ENCODE measurements around the gene NSG1. TPM values are rescaled to one million over a fixed set of nuclear protein-coding genes. Genes with fewer than 3 reads are reported as not detected.

NSG1 gene
- total and polyA plus RNA-seq, 2 of the 4 experiments (the other 2 are of a cell fraction) = 0.72 to 1.6 TPM

DNA sequence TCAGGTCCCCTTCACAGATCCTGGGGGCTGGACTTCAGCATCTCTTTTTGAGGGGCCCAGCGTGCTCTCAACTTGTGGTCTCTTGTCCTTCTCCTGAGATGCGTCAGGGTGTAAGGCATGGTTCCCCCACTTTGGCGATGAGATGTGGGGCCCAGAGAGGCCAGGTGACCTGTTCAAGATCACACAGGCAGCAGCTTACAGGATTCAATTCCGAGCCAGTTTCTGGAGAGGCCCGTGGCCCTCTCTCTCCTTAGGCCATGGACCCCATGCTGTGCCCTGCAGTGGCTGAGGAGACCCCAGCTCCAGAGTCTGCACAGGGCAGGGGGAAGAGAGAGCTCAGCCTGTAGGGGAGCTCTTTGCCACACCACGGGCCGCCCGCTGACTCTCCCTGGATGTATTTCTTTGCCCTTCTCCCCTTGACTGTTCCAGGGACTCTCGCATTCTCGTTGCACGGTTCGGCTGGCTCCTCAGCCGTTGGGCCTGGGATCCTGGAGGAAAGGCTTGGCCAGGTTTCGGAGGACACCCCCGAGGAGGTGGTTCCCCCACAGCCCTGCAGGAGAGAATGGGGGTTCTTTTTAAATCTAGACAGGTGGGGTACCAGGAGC is 18.6 kb downstream of the NSG1 start:
- intact Hi-C loops (cut with micrococcal nuclease) (no loop called here), in situ Hi-C loops (cut with MboI; ENCODE audit: low sequenced_read_pairs) (no loop called here), dilution Hi-C loops (cut with HindIII; ENCODE audit: low sequenced_read_pairs, unreplicated experiment) (no loop called here)
- H2AK5ac ChIP-seq (ENCODE audit: low read depth, low read length) = no peak overlapping the region
- peaks cover 10% of the 10 kb centered on the region; the same call in 1 of the 2 replicates for H3K27me3 ChIP-seq (ENCODE audit: control insufficient read depth, insufficient read depth, low read length)
- no peak overlapping the region for H2BK20ac ChIP-seq (ENCODE audit: low read depth, low read length)
- H4K8ac ChIP-seq (ENCODE audit: low read depth in 2 of 2, low read length in 2 of 2) = no peak overlapping the region
- H3K9me3 ChIP-seq (ENCODE audit: control insufficient read depth, insufficient read depth, low read length) = no peaks in the 10 kb centered on the region
- DNase-seq = no peak
- POLR2A ChIA-PET (ENCODE audit: unreplicated experiment) = no interaction called here
- no peak overlapping the region for H2AFZ ChIP-seq (replicated peaks; ENCODE audit: low read length, poor library complexity)
- no peak overlapping the region for H4K5ac ChIP-seq (ENCODE audit: low read depth, low read length)
- no peaks in the 10 kb centered on the region for H3K9me1 ChIP-seq (ENCODE audit: insufficient read depth, low read length)
- H3K27ac ChIP-seq (ENCODE audit: insufficient read depth, low read length) = no peak overlapping the region
- H4K20me1 ChIP-seq (ENCODE audit: insufficient read depth, low read length) = no peaks in the 10 kb centered on the region
- TF ChIP-seq BHLHE40 (IDR thresholded peaks at IDR 0.05; ENCODE audit: low read depth, low read length) (no peak), RAD21 (IDR thresholded peaks at IDR 0.05; ENCODE audit: low read length) (no peak), RFX5 (IDR thresholded peaks at IDR 0.05; ENCODE audit: low read depth, low read length) (no peak), MAZ (IDR thresholded peaks at IDR 0.05; ENCODE audit: borderline replicate concordance, low read depth, low read length) (no peak), SMC3 (IDR thresholded peaks at IDR 0.05; ENCODE audit: low read depth, low read length) (no peak), FOS (IDR thresholded peaks at IDR 0.05; ENCODE audit: low read depth, low read length) (no peak), MXI1 (IDR thresholded peaks at IDR 0.05; ENCODE audit: borderline replicate concordance, low read depth, low read length) (no peak), CEBPB (IDR thresholded peaks at IDR 0.05; ENCODE audit: low read depth, low read length) (no peak), RCOR1 (IDR thresholded peaks at IDR 0.05; ENCODE audit: insufficient replicate concordance, low read length) (no peak), CHD1 (IDR thresholded peaks at IDR 0.05; ENCODE audit: low read depth, low read length) (no peak), MAFK (IDR thresholded peaks at IDR 0.05; ENCODE audit: low read depth, low read length) (no peak), POLR2A (IDR thresholded peaks at IDR 0.05; ENCODE audit: low read depth, low read length) (no peak), NFE2L2 (IDR thresholded peaks at IDR 0.05; ENCODE audit: low read depth, low read length) (no peak)
- TF ChIP-seq, protein P1, sequence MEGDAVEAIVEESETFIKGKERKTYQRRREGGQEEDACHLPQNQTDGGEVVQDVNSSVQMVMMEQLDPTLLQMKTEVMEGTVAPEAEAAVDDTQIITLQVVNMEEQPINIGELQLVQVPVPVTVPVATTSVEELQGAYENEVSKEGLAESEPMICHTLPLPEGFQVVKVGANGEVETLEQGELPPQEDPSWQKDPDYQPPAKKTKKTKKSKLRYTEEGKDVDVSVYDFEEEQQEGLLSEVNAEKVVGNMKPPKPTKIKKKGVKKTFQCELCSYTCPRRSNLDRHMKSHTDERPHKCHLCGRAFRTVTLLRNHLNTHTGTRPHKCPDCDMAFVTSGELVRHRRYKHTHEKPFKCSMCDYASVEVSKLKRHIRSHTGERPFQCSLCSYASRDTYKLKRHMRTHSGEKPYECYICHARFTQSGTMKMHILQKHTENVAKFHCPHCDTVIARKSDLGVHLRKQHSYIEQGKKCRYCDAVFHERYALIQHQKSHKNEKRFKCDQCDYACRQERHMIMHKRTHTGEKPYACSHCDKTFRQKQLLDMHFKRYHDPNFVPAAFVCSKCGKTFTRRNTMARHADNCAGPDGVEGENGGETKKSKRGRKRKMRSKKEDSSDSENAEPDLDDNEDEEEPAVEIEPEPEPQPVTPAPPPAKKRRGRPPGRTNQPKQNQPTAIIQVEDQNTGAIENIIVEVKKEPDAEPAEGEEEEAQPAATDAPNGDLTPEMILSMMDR (conservative IDR thresholded peaks at IDR 0.05; ENCODE audit: low read depth, low read length) = no peak
- TF ChIP-seq, protein P2, sequence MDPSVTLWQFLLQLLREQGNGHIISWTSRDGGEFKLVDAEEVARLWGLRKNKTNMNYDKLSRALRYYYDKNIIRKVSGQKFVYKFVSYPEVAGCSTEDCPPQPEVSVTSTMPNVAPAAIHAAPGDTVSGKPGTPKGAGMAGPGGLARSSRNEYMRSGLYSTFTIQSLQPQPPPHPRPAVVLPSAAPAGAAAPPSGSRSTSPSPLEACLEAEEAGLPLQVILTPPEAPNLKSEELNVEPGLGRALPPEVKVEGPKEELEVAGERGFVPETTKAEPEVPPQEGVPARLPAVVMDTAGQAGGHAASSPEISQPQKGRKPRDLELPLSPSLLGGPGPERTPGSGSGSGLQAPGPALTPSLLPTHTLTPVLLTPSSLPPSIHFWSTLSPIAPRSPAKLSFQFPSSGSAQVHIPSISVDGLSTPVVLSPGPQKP (IDR thresholded peaks at IDR 0.05; ENCODE audit: borderline replicate concordance, low read depth, low read length) = no peak
- TF ChIP-seq, protein P3, sequence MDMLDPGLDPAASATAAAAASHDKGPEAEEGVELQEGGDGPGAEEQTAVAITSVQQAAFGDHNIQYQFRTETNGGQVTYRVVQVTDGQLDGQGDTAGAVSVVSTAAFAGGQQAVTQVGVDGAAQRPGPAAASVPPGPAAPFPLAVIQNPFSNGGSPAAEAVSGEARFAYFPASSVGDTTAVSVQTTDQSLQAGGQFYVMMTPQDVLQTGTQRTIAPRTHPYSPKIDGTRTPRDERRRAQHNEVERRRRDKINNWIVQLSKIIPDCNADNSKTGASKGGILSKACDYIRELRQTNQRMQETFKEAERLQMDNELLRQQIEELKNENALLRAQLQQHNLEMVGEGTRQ (IDR thresholded peaks at IDR 0.05; ENCODE audit: low read depth, low read length) = no peak
- H2BK120ac ChIP-seq (ENCODE audit: low read depth, low read length) = no peak overlapping the region
- H3K4me3 ChIP-seq (ENCODE audit: insufficient read depth, low read depth, low read length) = no peak overlapping the region
- H2BK5ac ChIP-seq (ENCODE audit: low read depth, low read length, poor library complexity, severe bottlenecking) = no peak overlapping the region
- H2AK9ac ChIP-seq (replicated peaks; ENCODE audit: low read depth, low read length, poor library complexity) = no peak overlapping the region
- no peak overlapping the region for H3K4ac ChIP-seq (ENCODE audit: low read depth, low read length)
- no TSS peak for BruUV-seq (replicated peaks)
- H4K91ac ChIP-seq (ENCODE audit: insufficient read depth, low read depth, low read length) = no peak overlapping the region
- WGBS, 2 experiments (ENCODE audit: extremely low coverage in 2 of 2, insufficient read length in 1 of 2) = 100% methylated on average over 2 of the region's 15 CpGs; no CpG with 5 or more reads in 1 of the 2 experiments
- no peaks in the 10 kb centered on the region for H3K36me3 ChIP-seq (ENCODE audit: control insufficient read depth, insufficient read depth, low read length)
- no peak for ATAC-seq (ENCODE audit: low read depth)
- no peak overlapping the region for H3K56ac ChIP-seq (ENCODE audit: extremely low read depth, insufficient read depth, low read length)
- no peak overlapping the region for H3K18ac ChIP-seq (ENCODE audit: low read depth, low read length)
- H3K14ac ChIP-seq (replicated peaks; ENCODE audit: low read depth, low read length) = no peak overlapping the region
- H3K23ac ChIP-seq (ENCODE audit: low read depth, low read length) = no peak overlapping the region
- H3K4me2 ChIP-seq (ENCODE audit: low read depth, low read length) = no peak overlapping the region
- H3K9ac ChIP-seq (ENCODE audit: low read depth, low read length) = no peak overlapping the region
- CTCF ChIA-PET = no interaction called here
- no peaks in the 10 kb centered on the region for H3K79me1 ChIP-seq (ENCODE audit: low read depth in 1 of 2, low read length in 2 of 2)
- no peaks in the 10 kb centered on the region for H3K4me1 ChIP-seq (ENCODE audit: control insufficient read depth, insufficient read depth, low read length)
- H2BK15ac ChIP-seq (ENCODE audit: low read depth, low read length) = no peak overlapping the region
